SK-N-SH (cell line): Measurements from ENCODE around the gene UEVLD. TPM values are rescaled to one million over a fixed set of nuclear protein-coding genes. Genes with fewer than 3 reads are reported as not detected.

Source experiments
- CTCF ChIA-PET: fragments of 300-600, 350-600 bp; formaldehyde crosslinking; extraction: SDS; loops from one replicate; lab custom pipeline; 2021; lab: Yijun Ruan, JAX
- POLR2A ChIA-PET: fragments of 350-600 bp; sonication (Branson Sonifier 250); formaldehyde crosslinking; extraction: SDS; loops from one replicate; lab custom pipeline; 2020; ENCODE audit warnings: antibody characterized with exemption, inconsistent platforms; lab: Yijun Ruan, JAX
- DNase-seq: peaks from one replicate; pipeline ENCODE4 v3.0.0; 2012
- H2AFZ ChIP-seq: fragments of 200-600 bp; sonication (generic); 2 replicates; pipeline ENCODE4 v1.8.1; 2016; ENCODE audit warnings: antibody characterized with exemption, mild to moderate bottlenecking, low read depth
- H3F3A ChIP-seq: fragments of 200-600 bp; sonication (generic); replicated peaks from 2 replicates; pipeline ENCODE3; 2016; ENCODE audit warnings: antibody characterized with exemption, mild to moderate bottlenecking; ENCODE audit not compliant: insufficient read depth
- H3K27ac ChIP-seq, 2 experiments: fragments of 200-500 bp in 1 of 2; fragments of 200-600 bp in 1 of 2; sonication (Bioruptor generic) in 1 of 2; sonication (generic), shearing (Covaris generic) in 1 of 2; 2 replicates each; pipeline versions ENCODE4 v1.5.1 to v1.6.1; 2014 to 2016; ENCODE audit warnings: low read depth in 2 of 2, inconsistent platforms in 1 of 2, low read length in 1 of 2, mild to moderate bottlenecking in 1 of 2, mixed read lengths in 1 of 2
- H3K27me3 ChIP-seq: fragments of 200-600 bp; sonication (generic), shearing (Covaris generic); 2 replicates; pipeline ENCODE4 v1.6.1; 2016; ENCODE audit warnings: mixed run types; ENCODE audit not compliant: insufficient read depth
- H3K36me3 ChIP-seq, 2 experiments: fragments of 200-500 bp in 1 of 2; fragments of 200-600 bp in 1 of 2; sonication (Bioruptor generic) in 1 of 2; sonication (generic) in 1 of 2; replicated peaks in 1 of 2; 2 replicates each; pipeline versions ENCODE3 to v1.5.1; 2014 to 2016; ENCODE audit warnings: low read length in 1 of 2, mild to moderate bottlenecking in 1 of 2; ENCODE audit not compliant: insufficient read depth in 2 of 2, control insufficient read depth in 1 of 2
- H3K4me1 ChIP-seq, 2 experiments: fragments of 200-500 bp in 1 of 2; fragments of 200-600 bp in 1 of 2; sonication (Bioruptor generic) in 1 of 2; sonication (generic), shearing (Covaris generic) in 1 of 2; 2 replicates each; pipeline versions ENCODE4 v1.5.1 to v1.6.1; 2014 to 2016; ENCODE audit warnings: low read depth in 1 of 2, low read length in 1 of 2, mixed run types in 1 of 2; ENCODE audit not compliant: insufficient read depth in 2 of 2, control insufficient read depth in 1 of 2
- H3K4me2 ChIP-seq: fragments of 200-600 bp; sonication (generic), shearing (Covaris generic); 2 replicates; pipeline ENCODE4 v1.6.1; 2017; ENCODE audit warnings: mixed run types
- H3K4me3 ChIP-seq, 2 experiments: fragments of 200-500 bp in 1 of 2; fragments of 200-600 bp in 1 of 2; sonication (Bioruptor generic) in 1 of 2; sonication (generic), shearing (Covaris generic) in 1 of 2; 2 replicates each; pipeline versions ENCODE4 v1.5.1 to v1.8.1; 2014 to 2016; ENCODE audit warnings: low read depth in 2 of 2, inconsistent platforms in 1 of 2, low read length in 1 of 2, mild to moderate bottlenecking in 1 of 2, mixed read lengths in 1 of 2, moderate library complexity in 1 of 2
- H3K79me2 ChIP-seq: fragments of 200-600 bp; sonication (generic); 2 replicates; pipeline ENCODE4 v1.8.1; 2017; ENCODE audit warnings: mild to moderate bottlenecking; ENCODE audit not compliant: insufficient read depth
- H3K9ac ChIP-seq: fragments of 200-600 bp; sonication (generic); 2 replicates; pipeline ENCODE4 v1.6.1; 2017; ENCODE audit warnings: mixed run types
- H3K9me2 ChIP-seq: fragments of 200-600 bp; sonication (generic); 2 replicates; pipeline ENCODE4 v1.6.1; 2017; ENCODE audit warnings: mixed run types
- H3K9me3 ChIP-seq: fragments of 200-600 bp; sonication (generic); 2 replicates; pipeline ENCODE4 v1.6.1; 2017; ENCODE audit warnings: mixed run types, mild to moderate bottlenecking, moderate library complexity
- H4K20me1 ChIP-seq: fragments of 200-600 bp; sonication (generic); 2 replicates; pipeline ENCODE4 v1.6.1; 2017; ENCODE audit warnings: mild to moderate bottlenecking, mixed run types; ENCODE audit not compliant: insufficient read depth
- CTCF ChIP-seq: fragments of 200-600 bp; sonication (generic); IDR thresholded peaks from 2 replicates; pipeline ENCODE4 v1.6.1; 2017; ENCODE audit warnings: antibody characterized with exemption, mild to moderate bottlenecking, moderate library complexity
- EP300 ChIP-seq, 2 experiments: IDR thresholded peaks; 2 replicates each; pipeline versions ENCODE4 v1.4.0 to v1.6.1; 2012; ENCODE audit warnings: borderline replicate concordance in 1 of 2, low read depth in 1 of 2, low read length in 1 of 2
- EZH2phosphoT487 ChIP-seq: fragments of 200-600 bp; sonication (generic); IDR thresholded peaks from 2 replicates; pipeline ENCODE4 v1.6.1; 2017; ENCODE audit warnings: low read depth, mixed run types, mild to moderate bottlenecking, antibody characterized with exemption, moderate library complexity, borderline replicate concordance
- FOXJ3 ChIP-seq: sonication (generic); formaldehyde crosslinking; IDR thresholded peaks from 2 replicates; pipeline ENCODE4 v1.5.1; 2020; ENCODE audit warnings: mild to moderate bottlenecking, missing genetic modification reagents
- GATA2 ChIP-seq: sonication (generic); formaldehyde crosslinking; IDR thresholded peaks from 2 replicates; pipeline ENCODE4 v1.5.0; 2020; ENCODE audit warnings: mild to moderate bottlenecking, missing genetic modification reagents
- IRF3 ChIP-seq: fragments of 150-350 bp; IDR thresholded peaks from 2 replicates; pipeline ENCODE4 v1.6.1; 2016; ENCODE audit warnings: mild to moderate bottlenecking, low read depth, low read length
- MEF2A ChIP-seq: IDR thresholded peaks from 2 replicates; pipeline ENCODE4 v1.4.0; 2012; ENCODE audit warnings: low read depth, borderline replicate concordance
- MXI1 ChIP-seq: IDR thresholded peaks from 2 replicates; pipeline ENCODE4 v1.6.1; 2012; ENCODE audit warnings: mild to moderate bottlenecking, low read depth, low read length, improper control_type of control experiment
- NFIC ChIP-seq: IDR thresholded peaks from 2 replicates; pipeline ENCODE4 v1.4.0; 2012; ENCODE audit warnings: borderline replicate concordance
- NRF1 ChIP-seq: IDR thresholded peaks from 2 replicates; pipeline ENCODE4 v1.6.1; 2012; ENCODE audit warnings: low read depth, mild to moderate bottlenecking, low read length
- PBX3 ChIP-seq: IDR thresholded peaks from 2 replicates; pipeline ENCODE4; 2012
- POLR2AphosphoS5 ChIP-seq: IDR thresholded peaks from 2 replicates; pipeline ENCODE4 v1.6.1; 2012; ENCODE audit warnings: low read depth, low read length
- RAD21 ChIP-seq: IDR thresholded peaks from 2 replicates; pipeline ENCODE4 v1.6.1; 2012; ENCODE audit warnings: mild to moderate bottlenecking, low read length
- RCOR1 ChIP-seq: fragments of 150-350 bp; IDR thresholded peaks from 2 replicates; pipeline ENCODE4 v1.6.1; 2017; ENCODE audit warnings: antibody characterized with exemption, low read length
- RFX5 ChIP-seq: IDR thresholded peaks from 2 replicates; pipeline ENCODE4 v1.6.1; 2012; ENCODE audit warnings: mild to moderate bottlenecking, improper control_type of control experiment, low read length
- SIN3A ChIP-seq: IDR thresholded peaks from 2 replicates; pipeline ENCODE4 v1.6.1; 2012; ENCODE audit warnings: low read depth, mild to moderate bottlenecking, low read length, moderate library complexity, borderline replicate concordance
- TCF12 ChIP-seq: IDR thresholded peaks from 2 replicates; pipeline ENCODE4 v1.4.0; 2012
- TEAD4 ChIP-seq: IDR thresholded peaks from 2 replicates; pipeline ENCODE4 v1.4.0; 2012; ENCODE audit warnings: mild to moderate bottlenecking, borderline replicate concordance; ENCODE audit not compliant: insufficient read depth
- YY1 ChIP-seq: IDR thresholded peaks from 2 replicates; pipeline ENCODE4 v1.4.0; 2012; ENCODE audit warnings: low read depth, mild to moderate bottlenecking
- WGBS: methylation state at CpG from one replicate; pipeline ENCODE4 v1.1.6; 2017; ENCODE audit warnings: low lambda C conversion rate; 5-methylcytosine and 5-hydroxymethylcytosine counted together
- polyA plus RNA-seq, 3 experiments: library from polyadenylated mRNA; depleted of rRNA; stranded (reverse); fragments of >200 nt; gene quantifications; 2 replicates each; pipeline ENCODE4 v1.2.3, GENCODE V29; 2012
- TF ChIP-seq, protein P1 (sequence below): IDR thresholded peaks from 2 replicates; pipeline ENCODE4 v1.4.0; 2012; ENCODE audit warnings: low read depth, borderline replicate concordance
- TF ChIP-seq, protein P2 (sequence below): IDR thresholded peaks from 2 replicates; pipeline ENCODE4 v1.4.0; 2012; ENCODE audit warnings: low read depth, borderline replicate concordance

Gene UEVLD
- polyA plus RNA-seq, 1 of the 3 experiments (the other 2 are of a cell fraction): 8.9 TPM

DNA sequence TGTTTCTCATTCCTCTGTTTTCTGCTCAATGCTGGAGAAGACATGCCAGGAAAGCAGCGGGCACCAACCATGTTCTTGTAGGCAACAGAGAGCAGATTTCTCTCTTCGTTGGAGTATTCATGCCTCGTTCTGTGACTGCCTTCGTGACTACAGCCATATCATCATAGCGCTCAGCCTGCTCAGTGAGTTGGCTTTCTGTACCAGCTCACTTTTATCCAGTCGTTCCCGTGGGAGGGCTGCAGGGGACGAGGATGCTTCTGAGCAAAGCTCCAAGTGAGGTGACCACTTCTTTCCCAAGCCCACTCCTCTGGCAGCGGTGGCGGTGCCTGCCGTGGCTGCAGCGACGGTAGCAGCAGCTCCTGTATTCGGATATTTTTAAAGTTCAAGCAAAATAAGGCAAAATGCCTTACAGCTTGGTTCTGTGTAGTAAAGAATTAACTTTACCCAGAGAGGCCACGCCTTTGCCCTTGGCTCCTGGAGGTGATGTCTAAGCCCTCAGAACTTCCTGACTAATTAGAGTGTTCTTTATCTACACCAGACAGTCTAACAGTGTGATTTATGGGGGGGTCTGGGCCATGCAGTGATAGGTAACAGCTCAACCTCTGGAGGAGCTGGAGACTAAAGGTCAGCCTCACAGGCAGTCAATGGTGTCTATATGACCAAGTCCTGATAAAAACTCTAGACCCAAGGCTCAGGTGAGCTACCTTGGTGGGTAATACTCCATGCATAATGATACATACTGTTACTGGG, 97.6 kb downstream of the UEVLD start:
- Histone ChIP-seq H3K27ac (no peak overlapping the region), H4K20me1 (no peaks in the 10 kb centered on the region; the same call in 1 of the 2 replicates), H3K9me3 (no peaks in the 10 kb centered on the region), H3K36me3 (peaks cover 39 to 72% of the 10 kb centered on the region in 2 experiments), H3K9me2 (no peaks in the 10 kb centered on the region), H2AFZ (no peak overlapping the region), H3K27me3 (no peaks in the 10 kb centered on the region), H3K4me3 (no peak overlapping the region), H3K4me2 (no peak overlapping the region), H3F3A (peaks cover 9% of the 10 kb centered on the region), H3K4me1 (peaks cover 0 to 11% of the 10 kb centered on the region in 2 experiments; a peak in 2 of 4 replicates), H3K79me2 (peaks cover 11% of the 10 kb centered on the region; the same call in 1 of the 2 replicates), H3K9ac (no peak overlapping the region)
- ChIA-PET POLR2A (no interaction called here), CTCF (interaction anchor here (0.8 kb wide), 1 partner anchor 273 kb away, joined by 3 read pairs; no protein-coding TSS in a partner anchor)
- WGBS: 95% methylated on average over 15 of the region's 15 CpGs
- DNase-seq: no peak
- TF ChIP-seq SIN3A (no peak), POLR2AphosphoS5 (no peak), IRF3 (no peak), GATA2 (no peak), NFIC (no peak), MXI1 (no peak), TCF12 (no peak), PBX3 (no peak), YY1 (no peak)
- TF ChIP-seq, protein P1, sequence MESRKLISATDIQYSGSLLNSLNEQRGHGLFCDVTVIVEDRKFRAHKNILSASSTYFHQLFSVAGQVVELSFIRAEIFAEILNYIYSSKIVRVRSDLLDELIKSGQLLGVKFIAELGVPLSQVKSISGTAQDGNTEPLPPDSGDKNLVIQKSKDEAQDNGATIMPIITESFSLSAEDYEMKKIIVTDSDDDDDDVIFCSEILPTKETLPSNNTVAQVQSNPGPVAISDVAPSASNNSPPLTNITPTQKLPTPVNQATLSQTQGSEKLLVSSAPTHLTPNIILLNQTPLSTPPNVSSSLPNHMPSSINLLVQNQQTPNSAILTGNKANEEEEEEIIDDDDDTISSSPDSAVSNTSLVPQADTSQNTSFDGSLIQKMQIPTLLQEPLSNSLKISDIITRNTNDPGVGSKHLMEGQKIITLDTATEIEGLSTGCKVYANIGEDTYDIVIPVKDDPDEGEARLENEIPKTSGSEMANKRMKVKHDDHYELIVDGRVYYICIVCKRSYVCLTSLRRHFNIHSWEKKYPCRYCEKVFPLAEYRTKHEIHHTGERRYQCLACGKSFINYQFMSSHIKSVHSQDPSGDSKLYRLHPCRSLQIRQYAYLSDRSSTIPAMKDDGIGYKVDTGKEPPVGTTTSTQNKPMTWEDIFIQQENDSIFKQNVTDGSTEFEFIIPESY: no peak

DNA sequence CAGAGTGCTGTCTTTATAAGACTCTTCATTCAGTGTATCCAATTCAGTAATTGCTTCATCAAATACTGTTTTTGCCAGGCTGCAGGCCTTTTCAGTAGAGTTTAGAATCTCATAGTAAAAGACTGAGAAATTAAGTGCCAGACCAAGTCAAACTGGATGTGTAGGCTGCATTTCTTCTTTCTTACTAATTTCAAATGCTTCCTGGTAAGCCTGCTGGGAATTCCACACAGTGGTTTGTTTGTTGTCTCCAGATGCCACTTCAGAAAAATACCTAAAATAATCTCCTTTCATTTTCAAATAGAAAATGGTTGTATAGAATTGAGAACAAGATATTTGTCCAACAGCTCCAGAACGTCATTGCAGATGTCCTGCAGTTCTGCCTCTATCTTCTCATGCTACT, 98.2 kb downstream of the UEVLD start:
- H3K9me2 ChIP-seq: no peaks in the 10 kb centered on the region
- CTCF ChIA-PET: no interaction called here
- WGBS: 80% methylated on average over 1 of the region's 1 CpG
- no peak for TF ChIP-seq NRF1
- TF ChIP-seq MEF2A: no peak
- TF ChIP-seq YY1: no peak
- TF ChIP-seq TEAD4: no peak
- no peak for TF ChIP-seq RAD21
- TF ChIP-seq RFX5: no peak
- no peak for TF ChIP-seq SIN3A
- no peak for TF ChIP-seq RCOR1
- no peak for TF ChIP-seq EP300 (IDR thresholded peaks at IDR 0.05; ENCODE audit: borderline replicate concordance in 1 of 2, low read depth in 1 of 2, low read length in 1 of 2)
- TF ChIP-seq CTCF: no peak
- TF ChIP-seq FOXJ3 (CRISPR knock-in tag): no peak
- TF ChIP-seq EZH2phosphoT487: no peak
- TF ChIP-seq, protein P2, sequence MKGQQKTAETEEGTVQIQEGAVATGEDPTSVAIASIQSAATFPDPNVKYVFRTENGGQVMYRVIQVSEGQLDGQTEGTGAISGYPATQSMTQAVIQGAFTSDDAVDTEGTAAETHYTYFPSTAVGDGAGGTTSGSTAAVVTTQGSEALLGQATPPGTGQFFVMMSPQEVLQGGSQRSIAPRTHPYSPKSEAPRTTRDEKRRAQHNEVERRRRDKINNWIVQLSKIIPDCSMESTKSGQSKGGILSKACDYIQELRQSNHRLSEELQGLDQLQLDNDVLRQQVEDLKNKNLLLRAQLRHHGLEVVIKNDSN: no peak

More for the DNA sequence above, 98.2 kb downstream of the UEVLD start:
- Histone ChIP-seq H4K20me1 (no peaks in the 10 kb centered on the region; the same call in 1 of the 2 replicates), H3K27ac (no peak overlapping the region), H3K9me3 (no peaks in the 10 kb centered on the region), H3K4me2 (no peak overlapping the region), H3K4me3 (no peak overlapping the region), H3F3A (peaks cover 9% of the 10 kb centered on the region), H2AFZ (no peak overlapping the region), H3K4me1 (peaks cover 0 to 11% of the 10 kb centered on the region in 2 experiments; a peak in 2 of 4 replicates), H3K36me3 (peaks cover 41 to 72% of the 10 kb centered on the region in 2 experiments), H3K9ac (no peak overlapping the region), H3K27me3 (no peaks in the 10 kb centered on the region), H3K79me2 (0 out of 2 replicates have a peak, but pooled peaks cover 7% of the 10 kb centered on the region)
- DNase-seq: no peak
- POLR2A ChIA-PET: no interaction called here
